Tibial nerve (tissue), 4 donors: ENCODE measurements around the gene IPO13.

Source experiments
- CTCF ChIP-seq, 5 experiments: fragments of 200-600 bp in 3 of 5; fragments of 450-650 bp in 2 of 5; sonication (generic) in 3 of 5; IDR thresholded peaks; one replicate each; pipeline ENCODE4 v1.5.1; 2016 to 2019; ENCODE audit warnings: antibody characterized with exemption in 5 of 5, mild to moderate bottlenecking in 3 of 5, moderate library complexity in 2 of 5
- EP300 ChIP-seq, 2 donors: sonication (generic); formaldehyde crosslinking; IDR thresholded peaks; one replicate each; pipeline ENCODE4 v1.6.1; 2017; ENCODE audit warnings: antibody characterized with exemption in 2 of 2, mild to moderate bottlenecking in 1 of 2
- POLR2A ChIP-seq, 2 donors: fragments of 450-650 bp; IDR thresholded peaks; one replicate each; pipeline ENCODE4 v1.6.1; 2017; ENCODE audit warnings: antibody characterized with exemption in 2 of 2, mild to moderate bottlenecking in 2 of 2, moderate library complexity in 2 of 2

- no peak for TF ChIP-seq POLR2A (IDR thresholded peaks at IDR 0.05)
- no peak for TF ChIP-seq EP300 (IDR thresholded peaks at IDR 0.05)
- no peak for TF ChIP-seq CTCF (IDR thresholded peaks at IDR 0.05)
These were observed 55.4 kb downstream of the IPO13 start for GRCh38 chr1:44002165-44002564.
